ENCODE results near the gene NEU1.
A peak's percentile ranks its signal among the peaks of the same experiment; 100 is the strongest.
"Not testable (repeated sequence)": the region's sequence is repeated elsewhere in the genome, so short reads cannot be mapped to it uniquely, and the experiment has no call there.

NEU1 gene

GRCh38 chr6:31862344-31863235 is at the start of gene NEU1:
TSS of gene NEU1 (minus strand) at chr6:31862821. CDS start at chr6:31862776, 45 bp downstream.
- peak; percentile 100 for DNase-seq (ENCODE audit: low spot score)

GRCh38 chr6:31911826-31912585 is 49.4 kb upstream of the NEU1 start:
- DNase-seq (ENCODE audit: low spot score), result no peak

DNA sequence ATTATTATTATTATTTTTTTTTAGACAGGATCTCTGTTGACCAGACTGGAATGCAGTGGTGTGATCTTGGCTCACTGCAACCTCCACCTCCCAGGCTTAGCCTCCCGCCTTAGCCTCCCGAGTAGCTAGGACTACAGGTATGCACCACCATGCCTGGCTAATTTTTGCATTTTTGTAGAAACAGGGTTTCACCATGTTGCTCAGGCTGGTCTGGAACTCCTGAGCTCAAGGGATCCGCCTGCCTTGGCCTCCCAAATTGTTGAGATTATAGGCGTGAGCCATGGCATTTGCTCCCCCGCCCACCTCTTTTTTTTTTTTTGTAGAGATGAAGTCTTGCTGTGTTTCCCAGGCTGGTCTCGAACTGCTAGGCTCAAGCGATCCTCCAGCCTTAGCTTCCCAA is 46.7 kb upstream of the NEU1 start:
- DNase-seq (ENCODE audit: low spot score), result not testable (repeated sequence)

DNA sequence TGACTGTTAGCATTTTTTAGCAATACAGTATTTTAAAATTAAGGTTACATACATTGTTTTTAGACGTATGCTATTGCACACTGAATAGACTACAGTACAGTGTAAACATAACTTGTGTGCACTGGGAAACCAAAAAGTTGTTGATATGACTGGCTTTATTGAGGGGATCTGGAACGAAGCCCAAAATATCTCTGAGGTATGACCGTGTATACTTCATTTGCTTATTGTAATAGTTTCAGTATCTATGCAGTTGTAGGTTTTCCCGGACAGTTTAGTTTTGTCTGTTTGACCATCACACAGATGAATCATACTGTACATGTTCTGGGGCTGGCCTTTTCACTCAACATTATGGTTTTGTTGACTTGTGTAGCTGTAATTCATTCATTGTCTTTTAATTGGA is 46.2 kb upstream of the NEU1 start:
- DNase-seq (ENCODE audit: low spot score), result no peak

DNA sequence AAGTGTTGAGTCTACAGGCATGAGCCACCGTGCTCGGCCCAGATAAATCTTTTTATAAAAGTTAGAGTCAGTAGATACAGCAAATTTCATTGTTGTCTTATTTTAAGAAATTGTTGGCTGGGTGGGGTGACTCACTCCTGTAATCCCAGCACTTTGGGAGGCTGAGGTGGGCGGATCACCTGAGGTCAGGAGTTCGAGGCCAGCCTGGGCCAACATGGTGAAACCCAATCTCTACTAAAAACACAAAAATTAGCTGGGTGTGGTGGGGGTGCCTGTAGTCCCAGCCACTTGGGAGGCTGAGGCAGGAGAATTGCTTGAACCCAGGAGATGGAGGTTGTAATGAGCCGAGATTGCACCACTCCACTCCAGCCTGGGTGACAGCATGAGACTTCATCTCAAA is 45.6 kb upstream of the NEU1 start:
- not testable (repeated sequence) for DNase-seq (ENCODE audit: low spot score)

DNA sequence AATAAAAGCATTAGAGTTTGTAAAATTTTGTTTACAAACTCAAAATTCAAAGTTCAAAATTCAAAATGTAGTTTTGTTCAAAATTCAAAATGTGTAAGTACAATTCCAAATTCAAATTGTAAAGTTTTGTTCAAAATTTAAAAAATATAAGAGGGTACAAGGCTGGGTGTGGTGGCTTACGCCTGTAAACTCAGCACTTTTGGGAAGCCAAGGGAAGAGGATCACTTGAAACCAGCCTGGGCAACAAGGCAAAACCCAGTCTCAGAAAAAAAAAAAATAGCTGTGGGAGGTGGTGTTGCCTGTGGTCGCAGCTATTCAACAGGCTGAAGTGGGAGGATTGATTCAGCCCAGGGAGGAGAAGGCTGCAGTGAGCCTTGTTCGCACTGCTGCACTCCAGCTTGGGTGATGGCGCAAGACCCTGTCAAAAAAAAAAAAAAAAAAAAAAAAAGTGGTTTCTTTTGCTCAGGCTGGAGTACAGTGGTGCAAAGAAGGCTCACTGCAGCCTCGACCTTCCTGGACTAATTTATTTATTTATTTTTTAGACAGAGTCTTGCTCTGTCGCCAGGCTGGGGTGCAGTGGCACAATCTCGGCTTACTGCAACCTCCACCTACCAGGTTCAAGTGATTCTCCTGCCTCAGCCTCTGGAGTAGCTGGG is 44.7 kb upstream of the NEU1 start:
- DNase-seq (ENCODE audit: low spot score), result peak; percentile 56

GRCh38 chr6:31906727-31907126 is 44.1 kb upstream of the NEU1 start:
- DNase-seq (ENCODE audit: low spot score), result not testable (repeated sequence)

- DNase-seq (ENCODE audit: low spot score), result no peak
Observed at GRCh38 chr6:31906122-31906521, 43.5 kb upstream of the NEU1 start.

DNA sequence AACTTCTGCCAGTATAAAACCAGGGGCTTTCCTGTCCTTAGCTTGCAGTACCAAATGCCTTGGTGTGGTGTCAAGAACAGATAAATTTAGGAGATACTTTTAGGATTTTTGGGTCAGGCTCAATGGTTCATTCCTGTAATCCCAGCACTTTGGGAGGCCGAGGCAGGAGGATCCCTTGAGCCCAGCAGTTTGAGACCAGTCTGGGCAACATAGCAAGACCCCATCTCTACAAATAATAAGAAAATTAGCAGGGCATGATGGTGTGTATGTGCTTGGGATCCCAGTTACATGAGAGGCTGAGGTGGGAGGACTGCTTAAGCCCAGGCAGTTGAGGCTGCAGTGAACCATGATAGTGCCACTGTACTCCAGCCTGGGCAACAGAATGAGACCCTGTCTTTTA is 42.4 kb upstream of the NEU1 start:
- DNase-seq (ENCODE audit: low spot score), result no peak

DNA sequence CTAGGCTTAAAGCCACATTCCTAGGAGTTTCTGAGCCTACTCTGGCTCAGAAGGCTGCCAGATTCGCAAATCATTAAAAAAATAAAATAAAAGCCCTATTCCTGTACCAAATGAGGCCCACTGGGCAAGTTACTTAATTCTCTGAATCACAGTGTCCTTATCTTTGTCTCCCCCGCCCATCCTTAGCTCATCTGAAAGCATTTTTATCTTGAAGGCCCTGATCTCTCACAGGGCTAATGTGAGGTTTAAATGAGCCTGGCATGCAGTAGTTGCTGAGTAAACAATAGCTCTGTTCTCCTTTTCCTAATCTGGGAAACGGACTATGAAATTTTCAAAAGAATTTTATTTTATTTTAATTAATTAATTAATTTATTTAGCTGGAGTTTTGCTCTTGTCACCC is 41.3 kb upstream of the NEU1 start:
- no peak for DNase-seq (ENCODE audit: low spot score)

DNA sequence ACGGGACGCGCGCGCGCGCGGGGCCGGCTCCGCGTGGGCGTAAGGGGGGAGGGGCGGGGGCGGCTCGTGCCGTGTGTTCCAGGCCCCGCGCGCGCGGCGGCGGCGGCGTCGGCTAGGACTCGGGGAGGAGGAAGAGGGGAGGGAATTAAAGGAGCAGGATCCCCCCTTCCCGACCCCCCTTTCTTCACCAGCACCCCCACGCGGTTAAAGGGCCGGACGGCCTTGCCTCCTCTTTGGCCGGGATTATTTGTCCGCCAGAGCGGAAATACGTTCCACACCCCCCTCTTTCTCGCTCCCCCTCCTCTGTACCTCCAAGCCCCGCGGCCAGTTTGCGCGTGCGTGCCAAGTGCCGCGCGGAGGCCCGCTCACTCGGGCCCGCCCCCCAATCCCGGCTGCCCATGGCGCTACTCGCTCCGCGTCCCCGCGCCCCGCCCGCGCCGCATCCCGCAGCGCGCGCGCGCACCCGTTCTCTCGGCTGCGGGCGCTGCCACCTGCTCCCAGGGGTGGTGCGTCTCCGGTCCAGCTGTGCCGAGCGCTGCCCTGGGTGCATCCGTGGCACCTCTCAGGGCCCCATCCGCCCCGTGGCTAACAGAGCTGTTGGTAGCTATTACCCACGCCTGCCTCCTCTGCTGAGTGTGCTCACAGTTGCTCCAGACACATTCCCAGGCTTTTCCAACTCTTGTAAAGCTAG is 39.5 kb upstream of the NEU1 start, which contains the start of gene ZBTB12:
TSS of gene ZBTB12 (minus strand) at position 134 of the 691 bp plus-strand sequence. CDS start 781 bp downstream, outside the sequence.
- peak; percentile 97 for DNase-seq (ENCODE audit: low spot score)

- peak; percentile 81 for DNase-seq (ENCODE audit: low spot score)
Observed at GRCh38 chr6:31901415-31901952, 38.9 kb upstream of the NEU1 start.

GRCh38 chr6:31900917-31901414 is 38.3 kb upstream of the NEU1 start:
- DNase-seq (ENCODE audit: low spot score), result no peak

- no peak for DNase-seq (ENCODE audit: low spot score)
Observed at GRCh38 chr6:31899882-31900722, 37.5 kb upstream of the NEU1 start.

DNA sequence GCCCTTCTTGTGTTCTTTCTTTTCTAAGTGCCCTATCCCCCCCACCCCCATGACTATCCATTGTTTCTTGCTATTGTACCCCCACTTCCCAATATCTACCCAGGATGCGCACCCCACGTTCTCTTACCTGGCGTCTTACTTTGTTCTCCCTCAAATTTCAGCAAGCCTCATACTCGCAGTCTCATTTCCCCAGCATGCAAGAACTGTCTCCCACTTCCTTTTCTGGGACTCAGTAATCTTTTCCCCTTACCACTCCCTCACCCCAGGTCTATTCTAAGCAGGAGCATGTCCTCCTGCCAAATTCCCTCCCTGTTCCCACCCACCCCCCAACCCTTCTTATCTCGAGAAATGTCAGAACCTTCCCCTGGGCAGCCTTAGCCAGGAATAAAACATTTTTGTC is 36.6 kb upstream of the NEU1 start:
- no peak for DNase-seq (ENCODE audit: low spot score)

DNA sequence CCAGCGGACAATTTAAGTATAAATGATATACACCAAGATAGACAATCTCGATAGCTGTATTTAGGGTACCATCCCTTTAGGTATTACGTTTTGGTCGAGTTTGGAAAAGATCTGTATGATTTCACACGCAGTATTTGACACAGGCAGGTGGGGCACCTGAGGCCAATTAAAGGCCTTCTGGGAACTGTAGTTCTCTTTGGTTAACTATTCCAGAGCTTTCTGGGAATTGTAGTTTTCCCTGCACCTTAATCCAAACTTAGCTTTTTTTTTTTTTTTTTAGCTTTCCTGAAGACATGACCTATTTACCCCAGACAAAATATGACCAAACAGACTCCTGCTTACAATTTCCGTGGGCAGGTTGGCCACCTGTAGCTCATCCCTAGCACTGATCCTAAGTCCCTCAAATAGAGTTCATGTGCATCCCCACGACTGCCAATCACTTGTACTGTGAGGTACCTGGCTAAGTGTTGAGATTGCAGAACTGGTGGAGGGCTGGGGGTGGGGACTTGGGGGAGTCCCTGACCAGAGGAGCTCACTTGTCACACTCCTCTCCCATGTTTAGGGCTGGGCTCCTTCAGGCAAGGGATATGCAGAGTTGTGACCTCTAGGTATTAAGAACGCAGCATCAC is 35.9 kb upstream of the NEU1 start:
- no peak for DNase-seq (ENCODE audit: low spot score)

GRCh38 chr6:31897612-31898382 is 35.2 kb upstream of the NEU1 start, which contains the start of gene EHMT2:
TSS of gene EHMT2 (minus strand) at chr6:31897698. CDS start at chr6:31897677, 21 bp downstream.
- peak; percentile 96 for DNase-seq (ENCODE audit: low spot score)

GRCh38 chr6:31896856-31897611 is 34.4 kb upstream of the NEU1 start:
- peak; percentile 51 for DNase-seq (ENCODE audit: low spot score)
